Mesendoderm (in vitro differentiated cells): ENCODE results near the gene LRP6.

Experiments
- DNase-seq: peaks from one replicate; pipeline ENCODE4 v3.0.0; 2013
- H2AK5ac ChIP-seq: 2 replicates; pipeline ENCODE4 v1.6.1; 2013; ENCODE audit warnings: low read length, inconsistent platforms
- H2BK120ac ChIP-seq: 2 replicates; pipeline ENCODE4 v1.6.1; 2013; ENCODE audit warnings: low read depth, mild to moderate bottlenecking, low read length, moderate library complexity, mixed read lengths
- H2BK15ac ChIP-seq: replicated peaks from 2 replicates; pipeline ENCODE4 v1.6.1; 2013; ENCODE audit warnings: low read depth, mild to moderate bottlenecking, moderate library complexity
- H2BK5ac ChIP-seq: 2 replicates; pipeline ENCODE4 v1.6.1; 2013; ENCODE audit warnings: low read length, inconsistent platforms
- H3K18ac ChIP-seq: 2 replicates; pipeline ENCODE4 v1.6.1; 2013; ENCODE audit warnings: mild to moderate bottlenecking, low read length, mixed read lengths
- H3K23ac ChIP-seq: one replicate; pipeline ENCODE4 v1.6.1; 2013; ENCODE audit warnings: low read length
- H3K27ac ChIP-seq: 2 replicates; pipeline ENCODE4 v1.5.1; 2013; ENCODE audit warnings: low read depth, mild to moderate bottlenecking, inconsistent platforms, low read length, moderate library complexity
- H3K27me3 ChIP-seq: 2 replicates; pipeline ENCODE4 v1.6.1; 2013; ENCODE audit warnings: low read length, control low read depth, mild to moderate bottlenecking, inconsistent platforms; ENCODE audit not compliant: insufficient read depth, poor library complexity
- H3K36me3 ChIP-seq: 2 replicates; pipeline ENCODE4 v1.6.1; 2013; ENCODE audit warnings: low read length, inconsistent platforms; ENCODE audit not compliant: control insufficient read depth, insufficient read depth
- H3K4ac ChIP-seq: one replicate; pipeline ENCODE4 v1.6.1; 2013; ENCODE audit warnings: low read depth, mild to moderate bottlenecking, low read length, moderate library complexity
- H3K4me1 ChIP-seq: 2 replicates; pipeline ENCODE4 v1.6.1; 2013; ENCODE audit warnings: low read depth, low read length, inconsistent platforms; ENCODE audit not compliant: control insufficient read depth
- H3K4me2 ChIP-seq: 2 replicates; pipeline ENCODE4 v1.6.1; 2013; ENCODE audit warnings: low read length
- H3K4me3 ChIP-seq: 2 replicates; pipeline ENCODE4 v1.5.1; 2013; ENCODE audit warnings: mild to moderate bottlenecking, low read length
- H3K56ac ChIP-seq: one replicate; pipeline ENCODE4 v1.6.1; 2013; ENCODE audit warnings: low read length
- H3K79me1 ChIP-seq: 2 replicates; pipeline ENCODE4 v1.6.1; 2013; ENCODE audit warnings: low read length, inconsistent platforms
- H3K79me2 ChIP-seq: 2 replicates; pipeline ENCODE4 v1.6.1; 2013; ENCODE audit warnings: mild to moderate bottlenecking, low read length; ENCODE audit not compliant: control insufficient read depth, insufficient read depth
- H3K9ac ChIP-seq: 2 replicates; pipeline ENCODE4 v1.6.1; 2013; ENCODE audit warnings: low read length, inconsistent platforms
- H4K5ac ChIP-seq: one replicate; pipeline ENCODE4 v1.6.1; 2013; ENCODE audit warnings: low read length
- H4K8ac ChIP-seq: one replicate; pipeline ENCODE4 v1.6.1; 2013; ENCODE audit warnings: low read depth, mild to moderate bottlenecking, control low read depth, low read length, moderate library complexity
- WGBS: extraction: QIAGEN DNeasy Blood & Tissue Kit; methylation state at CpG from one replicate; pipeline ENCODE4 v1.1.7; 2013; ENCODE audit warnings: low lambda C conversion rate, missing lambda C conversion rate; ENCODE audit not compliant: insufficient coverage; ENCODE audit errors: extremely low coverage; 5-methylcytosine and 5-hydroxymethylcytosine counted together

The LRP6 gene

GRCh38 chr12:12209043-12209442, 57.8 kb downstream of the LRP6 start:
- H3K4ac ChIP-seq = no peak overlapping the region
- H3K36me3 ChIP-seq = no peaks in the 10 kb centered on the region
- no peak overlapping the region for H3K56ac ChIP-seq
- peaks cover 40% of the 10 kb centered on the region for H3K79me2 ChIP-seq
- no peak overlapping the region for H3K27ac ChIP-seq
- H2BK120ac ChIP-seq = no peak overlapping the region
- no peak for DNase-seq
- no peak overlapping the region for H3K9ac ChIP-seq
- no peak overlapping the region for H3K23ac ChIP-seq
- WGBS = no CpG with 5 or more reads among the region's 3 CpGs
- no peaks in the 10 kb centered on the region for H3K27me3 ChIP-seq
- H3K79me1 ChIP-seq = peaks cover 12% of the 10 kb centered on the region
- no peak overlapping the region for H4K8ac ChIP-seq
- H3K4me3 ChIP-seq = no peak overlapping the region
- no peak overlapping the region for H2AK5ac ChIP-seq
- H3K18ac ChIP-seq = no peak overlapping the region
- no peak overlapping the region for H2BK5ac ChIP-seq
- H3K4me2 ChIP-seq = no peak overlapping the region
- H3K4me1 ChIP-seq = no peaks in the 10 kb centered on the region
- no peak overlapping the region for H4K5ac ChIP-seq
- H2BK15ac ChIP-seq = no peak overlapping the region

GRCh38 chr12:12207746-12208145, 59.1 kb downstream of the LRP6 start:
- Histone ChIP-seq H3K9ac (no peak overlapping the region), H3K36me3 (no peaks in the 10 kb centered on the region), H4K5ac (no peak overlapping the region), H3K4me1 (no peaks in the 10 kb centered on the region), H3K79me1 (peaks cover 12% of the 10 kb centered on the region), H3K27ac (no peak overlapping the region), H2BK120ac (no peak overlapping the region), H3K18ac (no peak overlapping the region), H3K4me3 (no peak overlapping the region), H3K4ac (no peak overlapping the region), H3K79me2 (peaks cover 40% of the 10 kb centered on the region), H4K8ac (no peak overlapping the region), H2BK5ac (no peak overlapping the region), H2AK5ac (no peak overlapping the region), H3K4me2 (no peak overlapping the region), H2BK15ac (no peak overlapping the region), H3K23ac (no peak overlapping the region), H3K27me3 (no peaks in the 10 kb centered on the region), H3K56ac (peak overlapping the region; percentile 39)
- WGBS = no CpG with 5 or more reads among the region's 1 CpG
- DNase-seq = no peak

DNA sequence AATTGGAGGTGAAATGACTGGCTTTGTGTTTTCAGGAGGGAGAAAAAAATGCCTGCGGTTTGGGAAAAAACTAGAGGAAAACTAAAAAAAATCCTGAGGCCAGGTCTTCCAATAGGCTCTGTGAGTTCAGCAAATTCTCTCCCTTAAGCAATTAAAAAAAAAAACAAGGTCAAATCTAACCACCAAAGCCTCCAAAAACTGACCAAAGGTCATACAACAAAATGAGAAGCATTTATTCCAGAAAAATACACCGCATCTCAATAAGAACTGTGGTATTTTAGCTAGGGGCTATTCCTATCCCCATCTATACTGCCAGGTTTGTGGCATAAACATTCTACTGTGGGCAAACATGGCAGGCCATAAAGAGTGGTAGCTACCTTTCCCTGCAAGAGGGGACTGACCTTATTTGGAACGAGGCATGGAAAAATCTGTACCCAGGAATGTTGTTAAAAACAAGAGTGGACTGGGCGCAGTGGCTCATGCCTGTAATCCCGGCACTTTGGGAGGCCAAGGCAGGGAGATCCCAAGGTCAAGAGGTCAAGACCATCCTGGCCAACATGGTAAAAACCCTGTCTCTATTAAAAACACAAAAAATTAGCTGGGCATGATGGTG, 60.0 kb downstream of the LRP6 start:
- no peaks in the 10 kb centered on the region for H3K36me3 ChIP-seq
- WGBS = no CpG with 5 or more reads among the region's 5 CpGs
- no peak overlapping the region for H3K18ac ChIP-seq
- no peaks in the 10 kb centered on the region for H3K4me1 ChIP-seq
- H3K27me3 ChIP-seq = no peaks in the 10 kb centered on the region
- H3K56ac ChIP-seq = no peak overlapping the region
- H3K27ac ChIP-seq = no peak overlapping the region
- no peak overlapping the region for H3K4me3 ChIP-seq
- H2BK5ac ChIP-seq = no peak overlapping the region
- H3K9ac ChIP-seq = no peak overlapping the region
- H4K5ac ChIP-seq = no peak overlapping the region
- no peak overlapping the region for H2AK5ac ChIP-seq
- H3K4me2 ChIP-seq = no peak overlapping the region
- H3K79me2 ChIP-seq = peaks cover 35% of the 10 kb centered on the region
- no peak overlapping the region for H2BK120ac ChIP-seq
- no peak for DNase-seq
- H3K79me1 ChIP-seq = peaks cover 12% of the 10 kb centered on the region
- H2BK15ac ChIP-seq = no peak overlapping the region
- H3K23ac ChIP-seq = no peak overlapping the region
- H4K8ac ChIP-seq = no peak overlapping the region
- H3K4ac ChIP-seq = no peak overlapping the region

GRCh38 chr12:12202747-12203146, 64.1 kb downstream of the LRP6 start:
- Histone ChIP-seq H2BK5ac (no peak overlapping the region), H3K18ac (no peak overlapping the region), H4K8ac (no peak overlapping the region), H3K4me1 (no peaks in the 10 kb centered on the region), H3K4me3 (no peak overlapping the region), H2BK120ac (no peak overlapping the region), H3K27ac (no peak overlapping the region), H2AK5ac (no peak overlapping the region), H3K4ac (no peak overlapping the region), H3K27me3 (no peaks in the 10 kb centered on the region), H4K5ac (no peak overlapping the region), H3K9ac (no peak overlapping the region), H3K79me1 (peaks cover 11% of the 10 kb centered on the region), H3K36me3 (no peaks in the 10 kb centered on the region), H3K79me2 (peaks cover 16% of the 10 kb centered on the region), H3K56ac (no peak overlapping the region), H2BK15ac (no peak overlapping the region), H3K23ac (no peak overlapping the region), H3K4me2 (no peak overlapping the region)
- no CpG with 5 or more reads among the region's 1 CpG for WGBS
- peak; percentile 33 for DNase-seq

DNA sequence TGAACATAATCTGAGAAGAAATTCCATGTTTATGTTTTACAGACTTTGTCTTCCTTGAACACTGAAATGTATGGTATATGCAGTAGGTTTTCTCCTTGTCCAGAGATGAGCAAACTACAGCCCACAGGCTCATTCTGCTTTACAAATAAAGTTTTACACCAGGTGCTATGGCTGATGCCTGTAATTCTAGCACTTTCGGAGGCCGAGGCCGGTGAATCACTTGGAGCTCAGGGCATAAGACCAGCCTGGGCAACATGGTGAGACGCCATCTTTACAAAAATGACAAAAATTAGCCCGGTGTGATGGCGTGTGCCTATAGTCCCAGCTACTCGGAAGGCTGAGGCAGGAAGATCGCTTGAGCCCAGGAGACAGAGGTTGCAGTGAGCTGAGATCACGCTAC, 64.7 kb downstream of the LRP6 start:
- H2BK120ac ChIP-seq = no peak overlapping the region
- no peak overlapping the region for H3K23ac ChIP-seq
- no peak overlapping the region for H3K18ac ChIP-seq
- H3K27me3 ChIP-seq = no peaks in the 10 kb centered on the region
- H2AK5ac ChIP-seq = no peak overlapping the region
- H3K56ac ChIP-seq = no peak overlapping the region
- no peaks in the 10 kb centered on the region for H3K4me1 ChIP-seq
- WGBS = no CpG with 5 or more reads among the region's 9 CpGs
- no peak overlapping the region for H3K4me2 ChIP-seq
- H3K9ac ChIP-seq = no peak overlapping the region
- no peak overlapping the region for H2BK15ac ChIP-seq
- peaks cover 11% of the 10 kb centered on the region for H3K79me2 ChIP-seq
- H3K79me1 ChIP-seq = peaks cover 8% of the 10 kb centered on the region
- H3K27ac ChIP-seq = no peak overlapping the region
- no peak overlapping the region for H2BK5ac ChIP-seq
- no peak overlapping the region for H4K8ac ChIP-seq
- no peak overlapping the region for H3K4me3 ChIP-seq
- H4K5ac ChIP-seq = no peak overlapping the region
- H3K36me3 ChIP-seq = no peaks in the 10 kb centered on the region
- DNase-seq = no peak
- H3K4ac ChIP-seq = no peak overlapping the region

DNA sequence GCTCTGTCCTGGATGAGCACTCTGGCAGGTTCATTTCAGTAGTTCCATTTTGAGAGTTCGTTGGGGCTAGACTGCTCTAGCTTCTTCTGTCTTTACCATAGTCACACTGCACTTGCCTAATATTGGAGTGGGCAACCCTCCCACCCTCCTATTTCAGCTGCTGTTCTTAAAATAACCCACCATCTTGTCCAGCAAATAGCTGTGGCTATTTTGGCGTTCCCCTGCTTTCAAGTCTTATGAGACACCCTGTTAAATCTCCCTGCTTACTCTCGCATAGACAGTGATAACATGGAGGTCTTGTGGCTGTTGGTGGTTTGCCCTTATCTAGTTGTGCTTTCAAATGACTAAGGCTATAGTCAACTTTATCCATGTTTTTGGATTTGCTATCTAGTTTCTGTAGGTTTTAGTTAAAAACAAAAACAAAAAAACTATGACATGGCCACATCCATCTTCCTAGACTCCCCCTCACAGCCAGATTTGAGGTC, 65.5 kb downstream of the LRP6 start:
- H3K23ac ChIP-seq = no peak overlapping the region
- H3K27ac ChIP-seq = no peak overlapping the region
- H3K4ac ChIP-seq = no peak overlapping the region
- H3K56ac ChIP-seq = no peak overlapping the region
- no peak overlapping the region for H3K9ac ChIP-seq
- H2BK5ac ChIP-seq = no peak overlapping the region
- H2AK5ac ChIP-seq = no peak overlapping the region
- no peaks in the 10 kb centered on the region for H3K4me1 ChIP-seq
- peaks cover 6% of the 10 kb centered on the region for H3K79me1 ChIP-seq
- H2BK120ac ChIP-seq = no peak overlapping the region
- no peaks in the 10 kb centered on the region for H3K36me3 ChIP-seq
- H3K4me2 ChIP-seq = no peak overlapping the region
- H4K8ac ChIP-seq = no peak overlapping the region
- no peak overlapping the region for H3K4me3 ChIP-seq
- no peak overlapping the region for H2BK15ac ChIP-seq
- no CpG with 5 or more reads among the region's 3 CpGs for WGBS
- no peak overlapping the region for H4K5ac ChIP-seq
- peaks cover 4% of the 10 kb centered on the region for H3K79me2 ChIP-seq
- DNase-seq = no peak
- no peak overlapping the region for H3K18ac ChIP-seq
- H3K27me3 ChIP-seq = no peaks in the 10 kb centered on the region
